HepG2 (cell line): ENCODE measurements around the gene CYP2C8. TPM values are rescaled to one million over a fixed set of nuclear protein-coding genes. Genes with fewer than 3 reads are reported as not detected.

Experiments used
- ATAC-seq: fragments of 200-7000 bp; cut with Tn5 transposase; 3 replicates; pipeline ENCODE4 v1.9.1; 2020; ENCODE audit warnings: mild to moderate bottlenecking, moderate library complexity
- BruUV-seq: library from RNA; stranded (reverse); fragments of 400-500 nt; replicated peaks from 2 replicates; lab custom pipeline; 2021; lab: Mats Ljungman, UMichigan
- CTCF ChIA-PET: fragments of 300-600 bp; formaldehyde crosslinking; extraction: SDS; loops from one replicate; lab custom pipeline; 2021; ENCODE audit warnings: low total read pairs, inconsistent platforms, low intra/inter-chr PET ratio; lab: Yijun Ruan, JAX
- POLR2A ChIA-PET: fragments of 350-600 bp; sonication (Branson Sonifier 250); formaldehyde crosslinking; loops from one replicate; lab custom pipeline; 2020; ENCODE audit warnings: antibody characterized with exemption, inconsistent platforms; lab: Yijun Ruan, JAX
- DNase-seq: peaks from one replicate; pipeline ENCODE4 v3.0.0-alpha.2; 2015; ENCODE audit warnings: low spot score
- FAIRE-seq: peaks from 3 replicates; lab custom pipeline; 2011; peaks lifted over from hg19 to GRCh38; lab: Jason Lieb, UNC
- H2AFZ ChIP-seq: one replicate; pipeline ENCODE4 v1.6.1; 2011; ENCODE audit warnings: low read length, inconsistent platforms
- H3K27ac ChIP-seq: fragments of 300-600 bp; 3 replicates; pipeline ENCODE4 v1.8.0; 2011; ENCODE audit warnings: mixed run types, mild to moderate bottlenecking, mixed read lengths, low read length, inconsistent platforms; ENCODE audit not compliant: insufficient read depth; ENCODE audit errors: extremely low read length
- H3K27me3 ChIP-seq, 2 experiments: fragments of 200-600 bp in 1 of 2; 2 replicates in 1 of 2; 3 replicates in 1 of 2; pipeline versions ENCODE4 v1.6.0 to v1.8.0; 2011; ENCODE audit warnings: low read length in 2 of 2, mild to moderate bottlenecking in 2 of 2, moderate library complexity in 2 of 2, inconsistent platforms in 1 of 2; ENCODE audit not compliant: insufficient read depth in 2 of 2, control insufficient read depth in 1 of 2
- H3K36me3 ChIP-seq, 2 experiments: fragments of 200-600 bp in 1 of 2; replicated peaks in 1 of 2; 2 replicates in 1 of 2; 3 replicates in 1 of 2; pipeline versions ENCODE4 v1.5.1 to v1.8.0; 2011; ENCODE audit warnings: low read length in 2 of 2, inconsistent platforms in 1 of 2; ENCODE audit not compliant: insufficient read depth in 2 of 2, control insufficient read depth in 1 of 2
- H3K4me1 ChIP-seq: 2 replicates; pipeline ENCODE4 v1.5.1; 2012; ENCODE audit warnings: low read length, inconsistent platforms; ENCODE audit not compliant: insufficient read depth
- H3K4me2 ChIP-seq: 2 replicates; pipeline ENCODE4 v1.6.0; 2011; ENCODE audit warnings: low read depth, low read length, inconsistent platforms
- H3K4me3 ChIP-seq, 3 experiments: fragments of 200-600 bp in 1 of 3; sonication (generic), shearing (Covaris generic) in 1 of 3; replicated peaks in 1 of 3; 2 replicates each; pipeline ENCODE4 v1.5.1; 2011 to 2016; ENCODE audit warnings: low read length in 3 of 3, inconsistent platforms in 2 of 3, low read depth in 2 of 3, mild to moderate bottlenecking in 2 of 3, control low read depth in 1 of 3, mixed read lengths in 1 of 3; ENCODE audit not compliant: insufficient read depth in 1 of 3
- H3K79me2 ChIP-seq: one replicate; pipeline ENCODE4 v1.6.1; 2011; ENCODE audit warnings: low read length, inconsistent platforms; ENCODE audit not compliant: insufficient read depth
- H3K9ac ChIP-seq: 2 replicates; pipeline ENCODE4 v1.6.0; 2011; ENCODE audit warnings: mild to moderate bottlenecking, low read depth, low read length, inconsistent platforms; ENCODE audit not compliant: insufficient read depth
- H3K9me3 ChIP-seq: 2 replicates; pipeline ENCODE4 v1.5.1; 2012; ENCODE audit warnings: mild to moderate bottlenecking, low read length
- H4K20me1 ChIP-seq: 2 replicates; pipeline ENCODE4 v1.6.0; 2011; ENCODE audit warnings: inconsistent platforms, mild to moderate bottlenecking, low read length, moderate library complexity; ENCODE audit not compliant: insufficient read depth
- AFF4 ChIP-seq: sonication (generic); formaldehyde crosslinking; IDR thresholded peaks from 2 replicates; pipeline ENCODE4 v1.4.0; 2020; ENCODE audit warnings: missing genetic modification reagents
- CEBPG ChIP-seq: IDR thresholded peaks from 2 replicates; pipeline ENCODE4 v1.6.1; 2016
- CENPX ChIP-seq: sonication (generic); formaldehyde crosslinking; IDR thresholded peaks from 2 replicates; pipeline ENCODE4 v1.9.0; 2021; ENCODE audit warnings: mild to moderate bottlenecking, missing genetic modification reagents, moderate library complexity
- FOXP1 ChIP-seq, 2 experiments: fragments of 450-650 bp in 1 of 2; IDR thresholded peaks; 2 replicates each; pipeline ENCODE4 v1.6.1; 2017 to 2018; ENCODE audit warnings: antibody characterized with exemption in 1 of 2
- HIC2 ChIP-seq: sonication (generic); formaldehyde crosslinking; IDR thresholded peaks from 2 replicates; pipeline ENCODE4 v1.9.0; 2022; ENCODE audit warnings: low read depth, missing genetic modification reagents
- KDM5A ChIP-seq: fragments of 200-600 bp; sonication (generic); IDR thresholded peaks from 2 replicates; pipeline ENCODE4 v1.7.0; 2018; ENCODE audit warnings: antibody characterized with exemption, mild to moderate bottlenecking, low read length, borderline replicate concordance
- LCORL ChIP-seq, 2 experiments: fragments of 450-650 bp in 1 of 2; sonication (generic) in 1 of 2; formaldehyde crosslinking in 1 of 2; IDR thresholded peaks; 2 replicates each; pipeline versions ENCODE4 v1.5.0 to v1.6.1; 2017 to 2020; ENCODE audit warnings: antibody characterized with exemption in 1 of 2, missing genetic modification reagents in 1 of 2
- MNT ChIP-seq: fragments of 450-650 bp; IDR thresholded peaks from 2 replicates; pipeline ENCODE4 v1.6.1; 2016
- SNRNP70 ChIP-seq: fragments of 200-400 bp; formaldehyde crosslinking; IDR thresholded peaks from 2 replicates; pipeline ENCODE4 v1.6.1; 2017; ENCODE audit warnings: mild to moderate bottlenecking, low read depth, low read length, moderate library complexity
- SUZ12 ChIP-seq: fragments of 150-350 bp; IDR thresholded peaks from 2 replicates; pipeline ENCODE4 v1.6.1; 2014; ENCODE audit warnings: low read depth, low read length
- ZBTB42 ChIP-seq: sonication (generic); formaldehyde crosslinking; IDR thresholded peaks from 2 replicates; pipeline ENCODE4 v1.5.0; 2020; ENCODE audit warnings: mild to moderate bottlenecking, missing genetic modification reagents
- ZNF138 ChIP-seq: sonication (generic); formaldehyde crosslinking; IDR thresholded peaks from 2 replicates; pipeline ENCODE4 v1.5.0; 2020; ENCODE audit warnings: mild to moderate bottlenecking, low read depth, missing genetic modification reagents
- ZNF589 ChIP-seq: sonication (generic); formaldehyde crosslinking; conservative IDR thresholded peaks from 2 replicates; pipeline ENCODE4 v1.8.0; 2022; ENCODE audit warnings: mild to moderate bottlenecking, moderate library complexity, missing genetic modification reagents
- ZNF720 ChIP-seq: sonication (generic); formaldehyde crosslinking; IDR thresholded peaks from 2 replicates; pipeline ENCODE4 v1.4.0; 2020; ENCODE audit warnings: missing genetic modification reagents
- ZNF841 ChIP-seq: sonication (generic); formaldehyde crosslinking; IDR thresholded peaks from 2 replicates; pipeline ENCODE4 v1.8.1; 2023; ENCODE audit warnings: missing genetic modification reagents, borderline replicate concordance
- WGBS: methylation state at CpG from one replicate; pipeline ENCODE4 v1.1.6; 2017; ENCODE audit warnings: low lambda C conversion rate; 5-methylcytosine and 5-hydroxymethylcytosine counted together
- in situ Hi-C: cut with HindIII; loops from 2 replicates; pipeline ENCODE4 v1.10.0; 2017; ENCODE audit warnings: low pct_unique_long_range_greater_than_20kb; ENCODE audit not compliant: extremely low pct_ligation_motif_present
- intact Hi-C: fragments of 100-400 bp; cut with micrococcal nuclease; formaldehyde crosslinking; loops from one replicate; pipeline ENCODE4 v1.10.0; 2022; ENCODE audit not compliant: unreplicated experiment
- polyA plus RNA-seq, 8 experiments: library from polyadenylated mRNA; depleted of rRNA in 3 of 8; stranded (reverse) in 7 of 8; unstranded in 1 of 8; fragments of >200 nt; fragmentation: Illumina TruSeq in 4 of 8; extraction: Trizol in 4 of 8; gene quantifications; 2 replicates each; pipeline versions ENCODE4 v1.2.1 to v1.2.3, GENCODE V29; 2011 to 2016; ENCODE audit warnings: low read depth in 4 of 8, missing spikeins in 1 of 8, mixed read lengths in 1 of 8; ENCODE audit not compliant: insufficient read depth in 1 of 8
- total RNA-seq, 5 experiments: library from RNA; depleted of rRNA; stranded (reverse); fragments of >200 nt; fragmentation: Illumina TruSeq; extraction: Trizol; gene quantifications; 2 replicates each; pipeline ENCODE4 v1.2.3, GENCODE V29; 2016; ENCODE audit warnings: low read depth in 1 of 5
- TF ChIP-seq, protein P1 (sequence below): sonication (generic); formaldehyde crosslinking; IDR thresholded peaks from 2 replicates; pipeline ENCODE4 v1.8.0; 2022; ENCODE audit warnings: mild to moderate bottlenecking, missing genetic modification reagents; ENCODE audit not compliant: insufficient replicate concordance

CYP2C8 gene
- total and polyA plus RNA-seq, 2 of the 13 experiments (the other 11 are each of a cell fraction or from before 2014, with no cell fraction given): 0.09 to 0.15 TPM

DNA sequence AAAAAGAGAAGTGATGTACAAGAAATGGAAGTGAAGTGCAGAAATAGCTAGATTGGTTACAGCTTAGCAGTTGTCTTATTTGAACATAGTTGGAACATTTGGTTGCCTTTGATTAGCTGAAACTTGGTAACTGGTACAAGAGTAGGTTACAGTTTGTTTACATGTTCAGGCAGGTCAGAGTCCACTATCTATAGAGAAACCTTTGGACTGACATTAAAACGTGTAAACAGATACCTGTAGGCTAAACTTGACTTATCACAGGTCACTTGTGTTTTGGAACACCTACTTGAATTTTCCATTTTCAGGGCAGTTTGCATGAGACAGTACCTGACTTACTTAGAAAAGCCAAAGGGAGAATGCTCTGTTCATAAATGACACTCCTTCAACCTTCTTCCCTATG lies 28.5 kb upstream of the CYP2C8 start (continued):
- TF ChIP-seq ZNF841 (CRISPR knock-in tag) (no peak), FOXP1 (IDR thresholded peaks at IDR 0.05) (no peak), FOXP1 (CRISPR knock-in tag; IDR thresholded peaks at IDR 0.05) (peak; percentile 46; the same call in 1 of the 2 replicates), ZNF589 (CRISPR knock-in tag) (no peak), MNT (no peak)

DNA sequence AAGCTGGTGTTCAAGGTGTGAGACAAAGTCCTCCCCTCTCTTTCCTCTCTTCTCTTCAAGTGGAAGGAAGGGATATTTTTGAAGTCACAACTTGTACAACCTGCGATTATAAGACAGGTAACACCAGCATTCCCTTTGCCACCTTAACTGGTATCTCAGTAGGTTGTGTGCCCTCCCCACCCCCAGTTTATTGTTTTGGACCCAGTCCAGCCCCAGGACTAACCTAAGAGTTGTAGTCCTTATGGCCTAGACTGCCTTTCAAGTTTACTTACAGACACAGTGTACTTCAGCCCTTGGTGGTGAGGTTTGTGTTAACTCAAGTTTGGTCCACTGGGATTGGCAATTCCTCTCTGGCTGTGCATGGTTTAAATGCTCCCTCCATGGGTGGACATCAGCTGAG lies 26.8 kb upstream of the CYP2C8 start:
- ChIA-PET CTCF (no interaction called here), POLR2A (no interaction called here)
- Histone ChIP-seq H3K27me3 (no peaks in the 10 kb centered on the region), H3K27ac (no peak overlapping the region), H3K9ac (no peak overlapping the region), H4K20me1 (no peaks in the 10 kb centered on the region), H2AFZ (no peak overlapping the region), H3K36me3 (no peaks in the 10 kb centered on the region), H3K4me2 (no peak overlapping the region), H3K79me2 (no peaks in the 10 kb centered on the region), H3K4me1 (peaks cover 25% of the 10 kb centered on the region), H3K4me3 (no peak overlapping the region), H3K9me3 (no peaks in the 10 kb centered on the region)
- in situ Hi-C loops (no loop called here), intact Hi-C loops (no loop called here)
- WGBS: 83% methylated on average over 1 of the region's 1 CpG
- no peak for DNase-seq
- no peak for FAIRE-seq
- ATAC-seq: no peak
- no TSS peak for BruUV-seq
- TF ChIP-seq LCORL (IDR thresholded peaks at IDR 0.05) (no peak), LCORL (CRISPR knock-in tag; IDR thresholded peaks at IDR 0.05) (no peak), SNRNP70 (no peak), SUZ12 (no peak), CENPX (CRISPR knock-in tag) (no peak), ZBTB42 (no peak), ZNF720 (CRISPR knock-in tag) (no peak), CEBPG (CRISPR knock-in tag) (no peak), HIC2 (no peak), AFF4 (CRISPR knock-in tag) (no peak), ZNF138 (CRISPR knock-in tag) (no peak), KDM5A (no peak)
- TF ChIP-seq, protein P1, sequence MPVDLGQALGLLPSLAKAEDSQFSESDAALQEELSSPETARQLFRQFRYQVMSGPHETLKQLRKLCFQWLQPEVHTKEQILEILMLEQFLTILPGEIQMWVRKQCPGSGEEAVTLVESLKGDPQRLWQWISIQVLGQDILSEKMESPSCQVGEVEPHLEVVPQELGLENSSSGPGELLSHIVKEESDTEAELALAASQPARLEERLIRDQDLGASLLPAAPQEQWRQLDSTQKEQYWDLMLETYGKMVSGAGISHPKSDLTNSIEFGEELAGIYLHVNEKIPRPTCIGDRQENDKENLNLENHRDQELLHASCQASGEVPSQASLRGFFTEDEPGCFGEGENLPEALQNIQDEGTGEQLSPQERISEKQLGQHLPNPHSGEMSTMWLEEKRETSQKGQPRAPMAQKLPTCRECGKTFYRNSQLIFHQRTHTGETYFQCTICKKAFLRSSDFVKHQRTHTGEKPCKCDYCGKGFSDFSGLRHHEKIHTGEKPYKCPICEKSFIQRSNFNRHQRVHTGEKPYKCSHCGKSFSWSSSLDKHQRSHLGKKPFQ (CRISPR knock-in tag): no peak
